CD14-positive monocyte (primary cell): ENCODE results near the gene COL25A1. TPM values are rescaled to one million over a fixed set of nuclear protein-coding genes. Genes with fewer than 3 reads are reported as not detected.

Experiments used
- DNase-seq, 3 donors: peaks; one replicate each; pipeline ENCODE4 v3.0.0-alpha.2; 2011 to 2022
- H2AFZ ChIP-seq: 2 replicates; pipeline ENCODE4 v1.6.0; 2012; ENCODE audit warnings: mild to moderate bottlenecking, low read depth, low read length, inconsistent platforms; ENCODE audit not compliant: insufficient read depth, poor library complexity, severe bottlenecking
- H3K27ac ChIP-seq, 2 donors: 1 replicate in 1 of 2; 2 replicates in 1 of 2; pipeline ENCODE4 v1.5.1; 2012 to 2013; ENCODE audit warnings: low read length in 2 of 2, control low read depth in 1 of 2, inconsistent platforms in 1 of 2, low read depth in 1 of 2, mild to moderate bottlenecking in 1 of 2
- H3K27me3 ChIP-seq, 2 donors: one replicate each; pipeline versions ENCODE4 v1.6.0 to v1.6.1; 2011 to 2013; ENCODE audit warnings: low read length in 2 of 2; ENCODE audit not compliant: control insufficient read depth in 2 of 2, insufficient read depth in 2 of 2
- H3K36me3 ChIP-seq, 2 donors: replicated peaks in 1 of 2; 1 replicate in 1 of 2; 2 replicates in 1 of 2; pipeline versions ENCODE4 v1.5.1 to v1.6.1; 2012 to 2013; ENCODE audit warnings: low read length in 2 of 2, control low read depth in 1 of 2, inconsistent platforms in 1 of 2, mild to moderate bottlenecking in 1 of 2; ENCODE audit not compliant: insufficient read depth in 2 of 2, control insufficient read depth in 1 of 2
- H3K4me1 ChIP-seq, 2 donors: 1 replicate in 1 of 2; 2 replicates in 1 of 2; pipeline versions ENCODE4 v1.5.1 to v1.6.1; 2012 to 2013; ENCODE audit warnings: low read length in 2 of 2, control low read depth in 1 of 2, inconsistent platforms in 1 of 2, mild to moderate bottlenecking in 1 of 2, moderate library complexity in 1 of 2; ENCODE audit not compliant: insufficient read depth in 2 of 2, control insufficient read depth in 1 of 2
- H3K4me2 ChIP-seq: replicated peaks from 2 replicates; pipeline ENCODE3; 2012; ENCODE audit warnings: low read length, moderate library complexity, mild to moderate bottlenecking; ENCODE audit not compliant: poor library complexity, severe bottlenecking; ENCODE audit errors: extremely low read depth
- H3K4me3 ChIP-seq, 3 experiments: fragments of 200-600 bp in 1 of 3; sonication (generic) in 1 of 3; replicated peaks in 1 of 3; 1 replicate in 2 of 3; 2 replicates in 1 of 3; pipeline ENCODE4 v1.5.1; 2011 to 2013; ENCODE audit warnings: low read length in 3 of 3, mild to moderate bottlenecking in 3 of 3, control low read depth in 2 of 3, low read depth in 2 of 3, inconsistent platforms in 1 of 3, moderate library complexity in 1 of 3
- H3K79me2 ChIP-seq: 2 replicates; pipeline ENCODE4 v1.6.0; 2012; ENCODE audit warnings: mild to moderate bottlenecking, control low read depth, inconsistent platforms, low read length, moderate library complexity; ENCODE audit not compliant: insufficient read depth
- H3K9ac ChIP-seq: 2 replicates; pipeline ENCODE4 v1.6.0; 2017; ENCODE audit warnings: low read length, mild to moderate bottlenecking; ENCODE audit not compliant: insufficient read depth, poor library complexity, severe bottlenecking
- H3K9me3 ChIP-seq, 2 donors: replicated peaks in 1 of 2; 1 replicate in 1 of 2; 2 replicates in 1 of 2; pipeline versions ENCODE4 v1.5.1 to v1.6.1; 2012 to 2013; ENCODE audit warnings: low read length in 2 of 2, control low read depth in 1 of 2; ENCODE audit not compliant: control insufficient read depth in 1 of 2, insufficient read depth in 1 of 2
- H4K20me1 ChIP-seq: 2 replicates; pipeline ENCODE4 v1.6.0; 2012; ENCODE audit warnings: mild to moderate bottlenecking, low read length, control low read depth, moderate library complexity; ENCODE audit not compliant: insufficient read depth
- H3K27ac Mint-ChIP-seq, 7 donors: one replicate each; pipeline ENCODE4 v1.8.0; 2020; ENCODE audit warnings: mild to moderate bottlenecking in 7 of 7, mixed read lengths in 7 of 7, moderate library complexity in 6 of 7, inconsistent platforms in 2 of 7
- H3K27me3 Mint-ChIP-seq, 3 donors: one replicate each; pipeline ENCODE4 v1.8.0; 2021 to 2022; ENCODE audit warnings: low read depth in 3 of 3, mild to moderate bottlenecking in 3 of 3, mixed read lengths in 3 of 3, moderate library complexity in 3 of 3, inconsistent platforms in 1 of 3
- H3K36me3 Mint-ChIP-seq, 2 donors: one replicate each; pipeline ENCODE4 v1.8.0; 2020; ENCODE audit warnings: mixed read lengths in 2 of 2, inconsistent platforms in 1 of 2, mild to moderate bottlenecking in 1 of 2
- H3K4me1 Mint-ChIP-seq: one replicate; pipeline ENCODE4 v1.8.0; 2020; ENCODE audit warnings: mild to moderate bottlenecking, mixed read lengths
- H3K4me3 Mint-ChIP-seq, 2 donors: one replicate each; pipeline ENCODE4 v1.8.0; 2020; ENCODE audit warnings: mild to moderate bottlenecking in 2 of 2, mixed read lengths in 2 of 2, moderate library complexity in 1 of 2
- H3K9me3 Mint-ChIP-seq, 7 donors: one replicate each; pipeline ENCODE4 v1.8.0; 2020 to 2022; ENCODE audit warnings: mixed read lengths in 7 of 7, mild to moderate bottlenecking in 6 of 7, moderate library complexity in 6 of 7, inconsistent platforms in 2 of 7
- WGBS: methylation state at CpG from one replicate; pipeline ENCODE4 v1.1.5; 2013; ENCODE audit warnings: missing lambda C conversion rate; ENCODE audit not compliant: insufficient coverage; 5-methylcytosine and 5-hydroxymethylcytosine counted together
- intact Hi-C, 2 donors: fragments of 100-400 bp; cut with micrococcal nuclease; formaldehyde crosslinking; loops; one replicate each; pipeline versions ENCODE4 v1.15.0 to v1.15.1; 2023
- polyA plus RNA-seq, 3 donors: library from polyadenylated mRNA; depleted of rRNA in 1 of 3; unstranded in 2 of 3; stranded (reverse) in 1 of 3; fragments of 300-500 nt in 2 of 3; fragments of >200 nt in 1 of 3; fragmentation: Illumina TruSeq in 2 of 3; gene quantifications; 1 replicate in 2 of 3; 2 replicates in 1 of 3; pipeline ENCODE4 v1.2.3, GENCODE V29; 2012 to 2021
- TF ChIP-seq, protein P1 (sequence below): fragments of 200-600 bp; IDR thresholded peaks from one replicate; pipeline ENCODE4 v1.8.0; 2022; ENCODE audit warnings: antibody characterized with exemption, mild to moderate bottlenecking

COL25A1 gene
- polyA plus RNA-seq, 3 donors = not detected

DNA sequence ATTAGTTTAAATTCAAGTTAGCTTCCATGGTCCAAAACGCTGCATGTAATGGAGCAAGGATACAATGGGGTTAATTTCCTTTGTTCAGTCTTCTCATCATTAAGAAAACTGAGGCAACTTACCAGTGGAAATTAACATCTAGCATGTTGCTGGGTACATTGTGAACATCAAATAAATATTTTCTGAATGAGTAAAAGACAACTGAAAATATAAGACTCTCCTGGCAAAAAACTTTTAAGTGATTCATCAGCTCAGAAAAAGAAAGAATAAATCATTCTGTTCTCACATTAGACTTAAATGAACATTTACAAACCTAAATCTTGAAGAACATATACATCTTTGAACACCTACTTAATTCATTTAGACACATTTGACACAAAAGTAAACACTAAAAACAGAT, 401.2 kb downstream of the COL25A1 start:
- H3K4me3 Mint-ChIP-seq = no peak overlapping the region
- Histone ChIP-seq H3K4me1 (no peaks in the 10 kb centered on the region), H2AFZ (no peak overlapping the region), H4K20me1 (no peaks in the 10 kb centered on the region), H3K4me3 (no peak overlapping the region), H3K79me2 (no peaks in the 10 kb centered on the region), H3K9ac (no peak overlapping the region), H3K36me3 (no peaks in the 10 kb centered on the region), H3K27ac (no peak overlapping the region), H3K9me3 (no peaks in the 10 kb centered on the region), H3K4me2 (no peak overlapping the region), H3K27me3 (no peaks in the 10 kb centered on the region)
- H3K36me3 Mint-ChIP-seq = no peaks in the 10 kb centered on the region
- DNase-seq = no peak
- no peaks in the 10 kb centered on the region for H3K4me1 Mint-ChIP-seq
- intact Hi-C loops = no loop called here
- WGBS = no CpG with 5 or more reads among the region's 1 CpG
- H3K9me3 Mint-ChIP-seq = peaks cover 0 to 2% (median 0%) of the 10 kb centered on the region in 7 donors
- H3K27me3 Mint-ChIP-seq = no peaks in the 10 kb centered on the region
- TF ChIP-seq, protein P1, sequence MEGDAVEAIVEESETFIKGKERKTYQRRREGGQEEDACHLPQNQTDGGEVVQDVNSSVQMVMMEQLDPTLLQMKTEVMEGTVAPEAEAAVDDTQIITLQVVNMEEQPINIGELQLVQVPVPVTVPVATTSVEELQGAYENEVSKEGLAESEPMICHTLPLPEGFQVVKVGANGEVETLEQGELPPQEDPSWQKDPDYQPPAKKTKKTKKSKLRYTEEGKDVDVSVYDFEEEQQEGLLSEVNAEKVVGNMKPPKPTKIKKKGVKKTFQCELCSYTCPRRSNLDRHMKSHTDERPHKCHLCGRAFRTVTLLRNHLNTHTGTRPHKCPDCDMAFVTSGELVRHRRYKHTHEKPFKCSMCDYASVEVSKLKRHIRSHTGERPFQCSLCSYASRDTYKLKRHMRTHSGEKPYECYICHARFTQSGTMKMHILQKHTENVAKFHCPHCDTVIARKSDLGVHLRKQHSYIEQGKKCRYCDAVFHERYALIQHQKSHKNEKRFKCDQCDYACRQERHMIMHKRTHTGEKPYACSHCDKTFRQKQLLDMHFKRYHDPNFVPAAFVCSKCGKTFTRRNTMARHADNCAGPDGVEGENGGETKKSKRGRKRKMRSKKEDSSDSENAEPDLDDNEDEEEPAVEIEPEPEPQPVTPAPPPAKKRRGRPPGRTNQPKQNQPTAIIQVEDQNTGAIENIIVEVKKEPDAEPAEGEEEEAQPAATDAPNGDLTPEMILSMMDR = no peak
- no peak overlapping the region for H3K27ac Mint-ChIP-seq

DNA sequence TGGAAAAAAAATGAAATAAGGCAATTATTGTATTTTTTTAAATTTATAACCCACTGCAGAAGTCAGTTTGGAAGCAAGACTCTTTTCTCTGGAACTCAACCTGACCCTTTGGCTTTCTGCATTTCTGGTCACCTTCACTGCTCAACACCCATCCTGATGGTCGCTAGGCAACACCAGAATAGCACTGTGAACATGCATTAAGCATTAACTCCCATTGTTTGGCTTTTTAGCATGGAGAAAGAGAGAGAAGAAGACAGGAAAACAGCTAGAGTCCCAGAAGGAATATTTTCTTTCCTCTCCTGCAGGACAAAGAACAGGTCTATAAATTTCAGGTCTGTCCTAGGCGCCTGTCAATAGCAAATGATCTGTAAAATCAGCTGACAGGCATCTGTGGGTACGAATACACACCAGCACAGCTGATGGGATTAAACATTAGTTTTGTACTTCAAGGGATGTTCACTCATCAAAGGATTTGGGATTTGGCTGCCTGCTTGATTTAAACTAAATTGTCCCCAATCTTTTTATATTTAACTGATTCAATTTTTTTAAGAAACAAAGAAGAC, 402.4 kb downstream of the COL25A1 start:
- H2AFZ ChIP-seq = no peak overlapping the region
- no peak for DNase-seq
- H3K9me3 ChIP-seq = no peaks in the 10 kb centered on the region
- Mint-ChIP-seq H3K36me3 (no peaks in the 10 kb centered on the region), H3K27ac (no peak overlapping the region), H3K4me3 (no peak overlapping the region), H3K4me1 (no peaks in the 10 kb centered on the region), H3K27me3 (peaks cover 0 to 2% (median 0%) of the 10 kb centered on the region in 3 donors), H3K9me3 (peaks cover 0 to 2% (median 0%) of the 10 kb centered on the region in 7 donors)
- intact Hi-C loops = no loop called here
- no peak overlapping the region for H3K4me3 ChIP-seq
- H3K4me1 ChIP-seq = no peaks in the 10 kb centered on the region
- no peak overlapping the region for H3K4me2 ChIP-seq
- no peaks in the 10 kb centered on the region for H4K20me1 ChIP-seq
- H3K27me3 ChIP-seq = no peaks in the 10 kb centered on the region
- 92% methylated on average over 2 of the region's 3 CpGs for WGBS
- H3K9ac ChIP-seq = no peak overlapping the region
- TF ChIP-seq, protein P1 = no peak
- no peaks in the 10 kb centered on the region for H3K79me2 ChIP-seq
- no peak overlapping the region for H3K27ac ChIP-seq
- no peaks in the 10 kb centered on the region for H3K36me3 ChIP-seq
